ENCODE results near the gene DDC.

The DDC gene

GRCh38 chr7:50559881-50560280 lies 5.3 kb downstream of the DDC start:
- no peak overlapping the region for H3K14ac ChIP-seq (ENCODE audit: low read length)
- H4K12ac ChIP-seq (ENCODE audit: low read depth, low read length) = no peak overlapping the region
- H3K36me3 ChIP-seq (ENCODE audit: control insufficient read depth in 1 of 2, insufficient read depth in 2 of 2, low read length in 2 of 2) = no peaks in the 10 kb centered on the region
- no peak overlapping the region for H2BK120ac ChIP-seq (ENCODE audit: insufficient read depth, low read length, poor library complexity)
- H3K79me1 ChIP-seq (ENCODE audit: low read length) = no peaks in the 10 kb centered on the region
- H3K18ac ChIP-seq (ENCODE audit: low read length) = no peak overlapping the region
- no peak overlapping the region for H3K23ac ChIP-seq (ENCODE audit: low read length)
- WGBS (ENCODE audit: extremely low coverage, insufficient coverage, insufficient read length) = no CpG with 5 or more reads among the region's 7 CpGs
- H3K27ac ChIP-seq (ENCODE audit: low read depth, low read length) = no peak overlapping the region
- H3K4ac ChIP-seq (ENCODE audit: low read depth, low read length) = no peak overlapping the region
- DNase-seq = no peak
- no peak overlapping the region for H2AK5ac ChIP-seq (ENCODE audit: low read length)
- H3K27me3 ChIP-seq (ENCODE audit: insufficient read depth, low read length) = no peaks in the 10 kb centered on the region
- no peak overlapping the region for H2BK5ac ChIP-seq (ENCODE audit: low read depth, low read length, poor library complexity)
- no peak overlapping the region for H3K4me3 ChIP-seq (ENCODE audit: low read depth, low read length)
- H2BK12ac ChIP-seq (ENCODE audit: low read length) = no peak overlapping the region
- peaks cover 2 to 6% of the 10 kb centered on the region in 2 experiments for H3K4me1 ChIP-seq (ENCODE audit: control insufficient read depth in 1 of 2, insufficient read depth in 2 of 2, low read length in 2 of 2)
- no peaks in the 10 kb centered on the region for H3K79me2 ChIP-seq (ENCODE audit: control insufficient read depth, insufficient read depth, low read length, poor library complexity)
- no peak overlapping the region for H2AFZ ChIP-seq (ENCODE audit: insufficient read depth, low read length, poor library complexity)
- H4K8ac ChIP-seq (ENCODE audit: low read depth, low read length) = no peak overlapping the region
- H3K9ac ChIP-seq (ENCODE audit: low read length) = no peak overlapping the region
- H3K9me3 ChIP-seq (ENCODE audit: insufficient read depth, low read depth, low read length) = peaks cover 2% of the 10 kb centered on the region
- no peak overlapping the region for H4K91ac ChIP-seq (ENCODE audit: low read depth, low read length)
- H3K4me2 ChIP-seq (ENCODE audit: low read length) = no peak overlapping the region

GRCh38 chr7:50558294-50559053 lies 6.7 kb downstream of the DDC start:
- Histone ChIP-seq H3K4ac (ENCODE audit: low read depth, low read length) (no peak overlapping the region), H4K8ac (ENCODE audit: low read depth, low read length) (no peak overlapping the region), H2BK5ac (ENCODE audit: low read depth, low read length, poor library complexity) (no peak overlapping the region), H3K9me3 (ENCODE audit: insufficient read depth, low read depth, low read length) (peaks cover 2% of the 10 kb centered on the region), H4K91ac (ENCODE audit: low read depth, low read length) (no peak overlapping the region), H3K9ac (ENCODE audit: low read length) (no peak overlapping the region), H2BK120ac (ENCODE audit: insufficient read depth, low read length, poor library complexity) (no peak overlapping the region), H4K12ac (ENCODE audit: low read depth, low read length) (no peak overlapping the region), H2BK12ac (ENCODE audit: low read length) (no peak overlapping the region), H2AK5ac (ENCODE audit: low read length) (no peak overlapping the region), H3K23ac (ENCODE audit: low read length) (no peak overlapping the region), H3K27ac (ENCODE audit: low read depth, low read length) (no peak overlapping the region), H3K4me1 (ENCODE audit: control insufficient read depth in 1 of 2, insufficient read depth in 2 of 2, low read length in 2 of 2) (peaks cover 3 to 10% of the 10 kb centered on the region in 2 experiments), H3K36me3 (ENCODE audit: control insufficient read depth in 1 of 2, insufficient read depth in 2 of 2, low read length in 2 of 2) (no peaks in the 10 kb centered on the region), H3K14ac (ENCODE audit: low read length) (no peak overlapping the region), H3K18ac (ENCODE audit: low read length) (no peak overlapping the region), H2AFZ (ENCODE audit: insufficient read depth, low read length, poor library complexity) (no peak overlapping the region), H3K4me2 (ENCODE audit: low read length) (no peak overlapping the region), H3K79me1 (ENCODE audit: low read length) (no peaks in the 10 kb centered on the region), H3K79me2 (ENCODE audit: control insufficient read depth, insufficient read depth, low read length, poor library complexity) (no peaks in the 10 kb centered on the region), H3K4me3 (ENCODE audit: low read depth, low read length) (no peak overlapping the region), H3K27me3 (ENCODE audit: insufficient read depth, low read length) (no peaks in the 10 kb centered on the region)
- WGBS (ENCODE audit: extremely low coverage, insufficient coverage, insufficient read length) = no CpG with 5 or more reads among the region's 5 CpGs
- peak in 1 of 2 donors; percentile 37 for DNase-seq

- H3K23ac ChIP-seq (ENCODE audit: low read length) = no peak overlapping the region
- H3K79me1 ChIP-seq (ENCODE audit: low read length) = no peaks in the 10 kb centered on the region
- no peaks in the 10 kb centered on the region for H3K79me2 ChIP-seq (ENCODE audit: control insufficient read depth, insufficient read depth, low read length, poor library complexity)
- H3K9me3 ChIP-seq (ENCODE audit: insufficient read depth, low read depth, low read length) = no peaks in the 10 kb centered on the region
- no peak overlapping the region for H3K4me2 ChIP-seq (ENCODE audit: low read length)
- H3K9ac ChIP-seq (ENCODE audit: low read length) = no peak overlapping the region
- H3K27ac ChIP-seq (ENCODE audit: low read depth, low read length) = no peak overlapping the region
- H3K4me3 ChIP-seq (ENCODE audit: low read depth, low read length) = no peak overlapping the region
- no peak overlapping the region for H3K4ac ChIP-seq (ENCODE audit: low read depth, low read length)
- WGBS (ENCODE audit: extremely low coverage, insufficient coverage, insufficient read length) = no CpG with 5 or more reads among the region's 2 CpGs
- H2BK120ac ChIP-seq (ENCODE audit: insufficient read depth, low read length, poor library complexity) = no peak overlapping the region
- H4K8ac ChIP-seq (ENCODE audit: low read depth, low read length) = no peak overlapping the region
- H4K12ac ChIP-seq (ENCODE audit: low read depth, low read length) = no peak overlapping the region
- H2BK5ac ChIP-seq (ENCODE audit: low read depth, low read length, poor library complexity) = no peak overlapping the region
- DNase-seq = peak in 1 of 2 donors; percentile 35
- no peak overlapping the region for H3K14ac ChIP-seq (ENCODE audit: low read length)
- H4K91ac ChIP-seq (ENCODE audit: low read depth, low read length) = no peak overlapping the region
- H2AFZ ChIP-seq (ENCODE audit: insufficient read depth, low read length, poor library complexity) = no peak overlapping the region
- H3K4me1 ChIP-seq (ENCODE audit: control insufficient read depth in 1 of 2, insufficient read depth in 2 of 2, low read length in 2 of 2) = peaks cover 3 to 10% of the 10 kb centered on the region in 2 experiments
- H2BK12ac ChIP-seq (ENCODE audit: low read length) = no peak overlapping the region
- no peaks in the 10 kb centered on the region for H3K27me3 ChIP-seq (ENCODE audit: insufficient read depth, low read length)
- H2AK5ac ChIP-seq (ENCODE audit: low read length) = no peak overlapping the region
- H3K36me3 ChIP-seq (ENCODE audit: control insufficient read depth in 1 of 2, insufficient read depth in 2 of 2, low read length in 2 of 2) = no peaks in the 10 kb centered on the region
- H3K18ac ChIP-seq (ENCODE audit: low read length) = no peak overlapping the region
These were observed 8.1 kb downstream of the DDC start for GRCh38 chr7:50557099-50557498.

GRCh38 chr7:50556247-50556991 lies 8.8 kb downstream of the DDC start:
- Histone ChIP-seq H3K4ac (ENCODE audit: low read depth, low read length) (no peak overlapping the region), H2BK120ac (ENCODE audit: insufficient read depth, low read length, poor library complexity) (no peak overlapping the region), H3K23ac (ENCODE audit: low read length) (no peak overlapping the region), H3K4me1 (ENCODE audit: control insufficient read depth in 1 of 2, insufficient read depth in 2 of 2, low read length in 2 of 2) (peaks cover 3 to 10% of the 10 kb centered on the region in 2 experiments), H2AFZ (ENCODE audit: insufficient read depth, low read length, poor library complexity) (no peak overlapping the region), H3K14ac (ENCODE audit: low read length) (no peak overlapping the region), H3K27ac (ENCODE audit: low read depth, low read length) (no peak overlapping the region), H3K9ac (ENCODE audit: low read length) (no peak overlapping the region), H3K79me1 (ENCODE audit: low read length) (no peaks in the 10 kb centered on the region), H3K4me3 (ENCODE audit: low read depth, low read length) (no peak overlapping the region), H2AK5ac (ENCODE audit: low read length) (no peak overlapping the region), H3K9me3 (ENCODE audit: insufficient read depth, low read depth, low read length) (no peaks in the 10 kb centered on the region), H3K27me3 (ENCODE audit: insufficient read depth, low read length) (no peaks in the 10 kb centered on the region), H3K4me2 (ENCODE audit: low read length) (no peak overlapping the region), H3K18ac (ENCODE audit: low read length) (no peak overlapping the region), H2BK5ac (ENCODE audit: low read depth, low read length, poor library complexity) (no peak overlapping the region), H2BK12ac (ENCODE audit: low read length) (no peak overlapping the region), H4K91ac (ENCODE audit: low read depth, low read length) (no peak overlapping the region), H3K79me2 (ENCODE audit: control insufficient read depth, insufficient read depth, low read length, poor library complexity) (no peaks in the 10 kb centered on the region), H3K36me3 (ENCODE audit: control insufficient read depth in 1 of 2, insufficient read depth in 2 of 2, low read length in 2 of 2) (no peaks in the 10 kb centered on the region), H4K12ac (ENCODE audit: low read depth, low read length) (no peak overlapping the region), H4K8ac (ENCODE audit: low read depth, low read length) (no peak overlapping the region)
- DNase-seq = peak; percentile 42 to 89
- WGBS (ENCODE audit: extremely low coverage, insufficient coverage, insufficient read length) = no CpG with 5 or more reads among the region's 8 CpGs

Measured in trophoblast cell (in vitro differentiated cells and primary cell).